Mesendoderm (in vitro differentiated cells): ENCODE results near the gene VPS18.
A peak's percentile ranks its signal among the peaks of the same experiment; 100 is the strongest.

Experiments
- DNase-seq: peaks from one replicate; pipeline ENCODE4 v3.0.0; 2013
- H2AK5ac ChIP-seq: 2 replicates; pipeline ENCODE4 v1.6.1; 2013; ENCODE audit warnings: low read length, inconsistent platforms
- H2BK120ac ChIP-seq: 2 replicates; pipeline ENCODE4 v1.6.1; 2013; ENCODE audit warnings: low read depth, mild to moderate bottlenecking, low read length, moderate library complexity, mixed read lengths
- H2BK15ac ChIP-seq: replicated peaks from 2 replicates; pipeline ENCODE4 v1.6.1; 2013; ENCODE audit warnings: low read depth, mild to moderate bottlenecking, moderate library complexity
- H2BK5ac ChIP-seq: 2 replicates; pipeline ENCODE4 v1.6.1; 2013; ENCODE audit warnings: low read length, inconsistent platforms
- H3K18ac ChIP-seq: 2 replicates; pipeline ENCODE4 v1.6.1; 2013; ENCODE audit warnings: mild to moderate bottlenecking, low read length, mixed read lengths
- H3K23ac ChIP-seq: one replicate; pipeline ENCODE4 v1.6.1; 2013; ENCODE audit warnings: low read length
- H3K27ac ChIP-seq: 2 replicates; pipeline ENCODE4 v1.5.1; 2013; ENCODE audit warnings: low read depth, mild to moderate bottlenecking, inconsistent platforms, low read length, moderate library complexity
- H3K27me3 ChIP-seq: 2 replicates; pipeline ENCODE4 v1.6.1; 2013; ENCODE audit warnings: low read length, control low read depth, mild to moderate bottlenecking, inconsistent platforms; ENCODE audit not compliant: insufficient read depth, poor library complexity
- H3K36me3 ChIP-seq: 2 replicates; pipeline ENCODE4 v1.6.1; 2013; ENCODE audit warnings: low read length, inconsistent platforms; ENCODE audit not compliant: control insufficient read depth, insufficient read depth
- H3K4ac ChIP-seq: one replicate; pipeline ENCODE4 v1.6.1; 2013; ENCODE audit warnings: low read depth, mild to moderate bottlenecking, low read length, moderate library complexity
- H3K4me1 ChIP-seq: 2 replicates; pipeline ENCODE4 v1.6.1; 2013; ENCODE audit warnings: low read depth, low read length, inconsistent platforms; ENCODE audit not compliant: control insufficient read depth
- H3K4me2 ChIP-seq: 2 replicates; pipeline ENCODE4 v1.6.1; 2013; ENCODE audit warnings: low read length
- H3K4me3 ChIP-seq: 2 replicates; pipeline ENCODE4 v1.5.1; 2013; ENCODE audit warnings: mild to moderate bottlenecking, low read length
- H3K56ac ChIP-seq: one replicate; pipeline ENCODE4 v1.6.1; 2013; ENCODE audit warnings: low read length
- H3K79me1 ChIP-seq: 2 replicates; pipeline ENCODE4 v1.6.1; 2013; ENCODE audit warnings: low read length, inconsistent platforms
- H3K79me2 ChIP-seq: 2 replicates; pipeline ENCODE4 v1.6.1; 2013; ENCODE audit warnings: mild to moderate bottlenecking, low read length; ENCODE audit not compliant: control insufficient read depth, insufficient read depth
- H3K9ac ChIP-seq: 2 replicates; pipeline ENCODE4 v1.6.1; 2013; ENCODE audit warnings: low read length, inconsistent platforms
- H4K5ac ChIP-seq: one replicate; pipeline ENCODE4 v1.6.1; 2013; ENCODE audit warnings: low read length
- H4K8ac ChIP-seq: one replicate; pipeline ENCODE4 v1.6.1; 2013; ENCODE audit warnings: low read depth, mild to moderate bottlenecking, control low read depth, low read length, moderate library complexity
- WGBS: extraction: QIAGEN DNeasy Blood & Tissue Kit; methylation state at CpG from one replicate; pipeline ENCODE4 v1.1.7; 2013; ENCODE audit warnings: low lambda C conversion rate, missing lambda C conversion rate; ENCODE audit not compliant: insufficient coverage; ENCODE audit errors: extremely low coverage; 5-methylcytosine and 5-hydroxymethylcytosine counted together

Gene VPS18

GRCh38 chr15:40871749-40872617 is 22.3 kb upstream of the VPS18 start:
- Histone ChIP-seq H3K9ac (peak overlapping the region; percentile 15), H3K4me1 (peaks cover 9% of the 10 kb centered on the region), H2BK5ac (peak overlapping the region; percentile 23), H3K27ac (no peak overlapping the region), H3K4me2 (no peak overlapping the region), H3K4ac (no peak overlapping the region), H3K79me2 (no peaks in the 10 kb centered on the region), H2BK120ac (no peak overlapping the region), H3K23ac (no peak overlapping the region), H3K27me3 (no peaks in the 10 kb centered on the region), H4K5ac (no peak overlapping the region), H3K36me3 (no peaks in the 10 kb centered on the region), H3K79me1 (no peaks in the 10 kb centered on the region), H3K56ac (peak overlapping the region; percentile 29), H2BK15ac (no peak overlapping the region), H2AK5ac (no peak overlapping the region), H3K4me3 (no peak overlapping the region), H4K8ac (no peak overlapping the region), H3K18ac (no peak overlapping the region)
- DNase-seq = peak; percentile 72
- no CpG with 5 or more reads among the region's 13 CpGs for WGBS

- Histone ChIP-seq H3K27ac (no peak overlapping the region), H3K18ac (no peak overlapping the region), H3K27me3 (no peaks in the 10 kb centered on the region), H2AK5ac (no peak overlapping the region), H2BK120ac (no peak overlapping the region), H3K23ac (no peak overlapping the region), H3K4me3 (no peak overlapping the region), H2BK15ac (no peak overlapping the region), H3K79me1 (no peaks in the 10 kb centered on the region), H3K79me2 (no peaks in the 10 kb centered on the region), H4K8ac (no peak overlapping the region), H3K4me1 (peaks cover 9% of the 10 kb centered on the region), H3K56ac (peak overlapping the region; percentile 60), H2BK5ac (no peak overlapping the region), H3K9ac (no peak overlapping the region), H3K36me3 (no peaks in the 10 kb centered on the region), H4K5ac (no peak overlapping the region), H3K4me2 (peak overlapping the region; percentile 95), H3K4ac (no peak overlapping the region)
- no peak for DNase-seq
- WGBS = no CpG with 5 or more reads among the region's 33 CpGs
Measured at GRCh38 chr15:40872791-40873693, 21.2 kb upstream of the VPS18 start.

- Histone ChIP-seq H4K5ac (no peak within 1 kb of the TSS), H3K79me2 (no peaks in the 10 kb centered on the region), H3K27me3 (no peaks in the 10 kb centered on the region), H2AK5ac (no peak within 1 kb of the TSS), H3K4me1 (peaks cover 9% of the 10 kb centered on the region), H3K36me3 (no peaks in the 10 kb centered on the region), H3K4me2 (peak within 1 kb of the TSS; percentile 95), H3K4me3 (peak within 1 kb of the TSS; percentile 36), H3K79me1 (no peaks in the 10 kb centered on the region), H3K56ac (peak within 1 kb of the TSS; percentile 87), H3K18ac (no peak within 1 kb of the TSS), H2BK5ac (no peak within 1 kb of the TSS), H3K4ac (no peak within 1 kb of the TSS), H3K27ac (no peak within 1 kb of the TSS), H3K9ac (peak within 1 kb of the TSS; percentile 72), H4K8ac (no peak within 1 kb of the TSS), H2BK120ac (no peak within 1 kb of the TSS), H3K23ac (no peak within 1 kb of the TSS), H2BK15ac (no peak within 1 kb of the TSS)
- no CpG with 5 or more reads among the region's 74 CpGs for WGBS
- peak; percentile 92 for DNase-seq
Measured at GRCh38 chr15:40873694-40874561, 20.3 kb upstream of the VPS18 start, which contains the start of gene RHOV. TSS of gene RHOV (minus strand) at chr15:40874234. CDS start at chr15:40874139, 95 bp downstream.

GRCh38 chr15:40875991-40876730 is 18.1 kb upstream of the VPS18 start:
- H3K4ac ChIP-seq = no peak overlapping the region
- H3K23ac ChIP-seq = no peak overlapping the region
- no CpG with 5 or more reads among the region's 6 CpGs for WGBS
- no peak overlapping the region for H2BK15ac ChIP-seq
- peaks cover 9% of the 10 kb centered on the region for H3K4me1 ChIP-seq
- DNase-seq = no peak
- H3K79me2 ChIP-seq = no peaks in the 10 kb centered on the region
- no peaks in the 10 kb centered on the region for H3K27me3 ChIP-seq
- H3K18ac ChIP-seq = no peak overlapping the region
- no peak overlapping the region for H4K5ac ChIP-seq
- H2BK5ac ChIP-seq = no peak overlapping the region
- H3K4me2 ChIP-seq = no peak overlapping the region
- H4K8ac ChIP-seq = no peak overlapping the region
- no peaks in the 10 kb centered on the region for H3K36me3 ChIP-seq
- H3K56ac ChIP-seq = no peak overlapping the region
- H3K27ac ChIP-seq = no peak overlapping the region
- H2BK120ac ChIP-seq = no peak overlapping the region
- no peak overlapping the region for H3K4me3 ChIP-seq
- H3K9ac ChIP-seq = no peak overlapping the region
- no peak overlapping the region for H2AK5ac ChIP-seq
- H3K79me1 ChIP-seq = no peaks in the 10 kb centered on the region

GRCh38 chr15:40877694-40878093 is 16.6 kb upstream of the VPS18 start:
- Histone ChIP-seq H3K27ac (no peak overlapping the region), H3K36me3 (no peaks in the 10 kb centered on the region), H3K27me3 (no peaks in the 10 kb centered on the region), H4K5ac (no peak overlapping the region), H2BK120ac (no peak overlapping the region), H2BK15ac (no peak overlapping the region), H3K4me1 (peaks cover 4% of the 10 kb centered on the region), H3K4ac (no peak overlapping the region), H2AK5ac (no peak overlapping the region), H3K79me1 (no peaks in the 10 kb centered on the region), H2BK5ac (no peak overlapping the region), H3K18ac (no peak overlapping the region), H3K9ac (no peak overlapping the region), H3K56ac (no peak overlapping the region), H3K79me2 (no peaks in the 10 kb centered on the region), H3K4me2 (no peak overlapping the region), H3K23ac (no peak overlapping the region), H4K8ac (no peak overlapping the region), H3K4me3 (no peak overlapping the region)
- WGBS = no CpG with 5 or more reads among the region's 2 CpGs
- no peak for DNase-seq
